22Rv1 (cell line): ENCODE results near the gene COCH.

Experiments used
- ZFX ChIP-seq: fragments of 450-650 bp; IDR thresholded peaks from 2 replicates; pipeline ENCODE4 v1.6.1; 2017; ENCODE audit warnings: antibody characterized with exemption, borderline replicate concordance
- TF ChIP-seq, protein P1 (sequence below): fragments of 450-650 bp; IDR thresholded peaks from 2 replicates; pipeline ENCODE4 v1.5.1; 2017; ENCODE audit warnings: mild to moderate bottlenecking

DNA sequence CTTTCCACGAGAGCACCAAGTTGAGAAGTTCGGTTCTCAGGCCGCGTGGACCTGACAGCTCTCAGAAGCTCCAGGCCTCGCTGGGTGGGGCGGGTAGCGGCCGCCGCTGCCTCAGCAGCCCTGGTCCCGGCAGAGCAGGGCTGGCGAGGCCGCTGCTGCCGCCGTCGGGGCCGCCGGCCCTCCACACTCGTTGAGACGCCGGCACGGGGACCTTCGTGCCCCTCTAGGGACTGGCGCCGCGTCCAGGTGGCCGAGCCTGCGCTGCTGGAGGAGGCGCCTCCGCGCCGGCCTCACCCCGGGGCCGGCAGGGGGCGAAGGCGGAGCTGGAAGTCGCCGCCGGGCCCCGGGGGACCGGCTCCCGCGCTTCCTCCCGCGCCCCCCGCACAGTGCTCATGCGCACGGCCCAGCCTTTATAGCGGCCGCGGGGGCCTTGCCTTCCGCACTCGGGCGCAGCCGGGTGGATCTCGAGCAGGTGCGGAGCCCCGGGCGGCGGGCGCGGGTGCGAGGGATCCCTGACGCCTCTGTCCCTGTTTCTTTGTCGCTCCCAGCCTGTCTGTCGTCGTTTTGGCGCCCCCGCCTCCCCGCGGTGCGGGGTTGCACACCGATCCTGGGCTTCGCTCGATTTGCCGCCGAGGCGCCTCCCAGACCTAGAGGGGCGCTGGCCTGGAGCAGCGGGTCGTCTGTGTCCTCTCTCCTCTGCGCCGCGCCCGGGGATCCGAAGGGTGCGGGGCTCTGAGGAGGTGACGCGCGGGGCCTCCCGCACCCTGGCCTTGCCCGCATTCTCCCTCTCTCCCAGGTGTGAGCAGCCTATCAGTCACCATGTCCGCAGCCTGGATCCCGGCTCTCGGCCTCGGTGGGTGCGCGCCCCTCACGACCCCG is at the start of gene COCH:
- TF ChIP-seq, protein P1, sequence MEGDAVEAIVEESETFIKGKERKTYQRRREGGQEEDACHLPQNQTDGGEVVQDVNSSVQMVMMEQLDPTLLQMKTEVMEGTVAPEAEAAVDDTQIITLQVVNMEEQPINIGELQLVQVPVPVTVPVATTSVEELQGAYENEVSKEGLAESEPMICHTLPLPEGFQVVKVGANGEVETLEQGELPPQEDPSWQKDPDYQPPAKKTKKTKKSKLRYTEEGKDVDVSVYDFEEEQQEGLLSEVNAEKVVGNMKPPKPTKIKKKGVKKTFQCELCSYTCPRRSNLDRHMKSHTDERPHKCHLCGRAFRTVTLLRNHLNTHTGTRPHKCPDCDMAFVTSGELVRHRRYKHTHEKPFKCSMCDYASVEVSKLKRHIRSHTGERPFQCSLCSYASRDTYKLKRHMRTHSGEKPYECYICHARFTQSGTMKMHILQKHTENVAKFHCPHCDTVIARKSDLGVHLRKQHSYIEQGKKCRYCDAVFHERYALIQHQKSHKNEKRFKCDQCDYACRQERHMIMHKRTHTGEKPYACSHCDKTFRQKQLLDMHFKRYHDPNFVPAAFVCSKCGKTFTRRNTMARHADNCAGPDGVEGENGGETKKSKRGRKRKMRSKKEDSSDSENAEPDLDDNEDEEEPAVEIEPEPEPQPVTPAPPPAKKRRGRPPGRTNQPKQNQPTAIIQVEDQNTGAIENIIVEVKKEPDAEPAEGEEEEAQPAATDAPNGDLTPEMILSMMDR, result peak; percentile 61
- no peak for TF ChIP-seq ZFX
